Measurements from ENCODE around the gene C11orf24. TPM values are rescaled to one million over a fixed set of nuclear protein-coding genes. Genes with fewer than 3 reads are reported as not detected.

Gene C11orf24
- polyA plus RNA-seq, 3 donors, result 9.5 to 21.8 (median 12.6) TPM

DNA sequence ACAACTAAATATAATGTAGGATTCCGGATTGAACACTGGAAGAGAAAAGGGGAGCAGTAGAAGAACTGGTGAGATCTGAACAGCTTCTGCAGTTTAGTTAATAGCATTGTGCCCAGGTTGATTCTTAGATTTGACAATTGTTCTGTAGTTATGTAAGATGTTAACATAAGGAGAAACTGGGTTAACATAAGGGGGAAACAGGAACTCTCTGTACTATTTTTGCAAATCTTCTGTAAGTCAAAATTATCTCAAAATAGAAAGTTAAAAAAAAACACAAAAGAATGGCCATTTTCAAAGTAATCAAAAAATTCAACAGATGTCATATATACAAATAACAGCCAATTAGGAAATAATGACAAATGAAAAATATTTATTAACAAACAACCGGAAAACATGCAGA, 21.9 kb upstream of the C11orf24 start:
- no peaks in the 10 kb centered on the region for H3K36me3 ChIP-seq (replicated peaks in 1 of 2; ENCODE audit: control insufficient read depth in 1 of 2, insufficient read depth in 2 of 2, low read length in 2 of 2)
- H3K27ac Mint-ChIP-seq, result no peak overlapping the region
- H3K9ac ChIP-seq (ENCODE audit: insufficient read depth, low read length, poor library complexity, severe bottlenecking), result no peak overlapping the region
- intact Hi-C loops (cut with micrococcal nuclease), result no loop called here
- H3K4me2 ChIP-seq (replicated peaks; ENCODE audit: extremely low read depth, low read length, poor library complexity, severe bottlenecking), result no peak overlapping the region
- no peaks in the 10 kb centered on the region for H3K79me2 ChIP-seq (ENCODE audit: insufficient read depth, low read length)
- peaks cover 5 to 8% (median 7%) of the 10 kb centered on the region in 7 donors for H3K9me3 Mint-ChIP-seq
- H4K20me1 ChIP-seq (ENCODE audit: insufficient read depth, low read length), result no peaks in the 10 kb centered on the region
- H3K4me1 Mint-ChIP-seq, result peaks cover 12% of the 10 kb centered on the region
- H2AFZ ChIP-seq (ENCODE audit: insufficient read depth, low read depth, low read length, poor library complexity, severe bottlenecking), result no peak overlapping the region
- no peak for DNase-seq
- no peak overlapping the region for H3K4me3 Mint-ChIP-seq
- 57% methylated on average over 1 of the region's 2 CpGs for WGBS (ENCODE audit: insufficient coverage)
- H3K4me1 ChIP-seq (ENCODE audit: control insufficient read depth in 1 of 2, insufficient read depth in 2 of 2, low read length in 2 of 2), result peaks cover 7 to 10% of the 10 kb centered on the region in 2 donors
- no peaks in the 10 kb centered on the region for H3K36me3 Mint-ChIP-seq
- TF ChIP-seq, protein P1, sequence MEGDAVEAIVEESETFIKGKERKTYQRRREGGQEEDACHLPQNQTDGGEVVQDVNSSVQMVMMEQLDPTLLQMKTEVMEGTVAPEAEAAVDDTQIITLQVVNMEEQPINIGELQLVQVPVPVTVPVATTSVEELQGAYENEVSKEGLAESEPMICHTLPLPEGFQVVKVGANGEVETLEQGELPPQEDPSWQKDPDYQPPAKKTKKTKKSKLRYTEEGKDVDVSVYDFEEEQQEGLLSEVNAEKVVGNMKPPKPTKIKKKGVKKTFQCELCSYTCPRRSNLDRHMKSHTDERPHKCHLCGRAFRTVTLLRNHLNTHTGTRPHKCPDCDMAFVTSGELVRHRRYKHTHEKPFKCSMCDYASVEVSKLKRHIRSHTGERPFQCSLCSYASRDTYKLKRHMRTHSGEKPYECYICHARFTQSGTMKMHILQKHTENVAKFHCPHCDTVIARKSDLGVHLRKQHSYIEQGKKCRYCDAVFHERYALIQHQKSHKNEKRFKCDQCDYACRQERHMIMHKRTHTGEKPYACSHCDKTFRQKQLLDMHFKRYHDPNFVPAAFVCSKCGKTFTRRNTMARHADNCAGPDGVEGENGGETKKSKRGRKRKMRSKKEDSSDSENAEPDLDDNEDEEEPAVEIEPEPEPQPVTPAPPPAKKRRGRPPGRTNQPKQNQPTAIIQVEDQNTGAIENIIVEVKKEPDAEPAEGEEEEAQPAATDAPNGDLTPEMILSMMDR (IDR thresholded peaks at IDR 0.05), result no peak
- H3K27ac ChIP-seq (ENCODE audit: low read depth in 1 of 2, low read length in 2 of 2), result no peak overlapping the region
- peaks cover 1 to 5% (median 2%) of the 10 kb centered on the region in 3 donors for H3K27me3 Mint-ChIP-seq (ENCODE audit: low read depth in 3 of 3)
- H3K9me3 ChIP-seq (replicated peaks in 1 of 2; ENCODE audit: control insufficient read depth in 1 of 2, insufficient read depth in 1 of 2, low read length in 2 of 2), result peaks cover 0 to 4% of the 10 kb centered on the region in 2 donors
- no peak overlapping the region for H3K4me3 ChIP-seq (replicated peaks in 1 of 3; ENCODE audit: low read depth in 2 of 3, low read length in 3 of 3)
- no peaks in the 10 kb centered on the region for H3K27me3 ChIP-seq (ENCODE audit: control insufficient read depth in 2 of 2, insufficient read depth in 2 of 2, low read length in 2 of 2)

GRCh38 chr11:68289456-68289855, 17.7 kb upstream of the C11orf24 start:
- Mint-ChIP-seq H3K9me3 (peaks cover 7 to 16% (median 12%) of the 10 kb centered on the region in 7 donors), H3K27me3 (ENCODE audit: low read depth in 3 of 3) (peaks cover 0 to 2% (median 1%) of the 10 kb centered on the region in 3 donors), H3K4me1 (peaks cover 6% of the 10 kb centered on the region), H3K4me3 (no peak overlapping the region), H3K27ac (no peak overlapping the region), H3K36me3 (no peaks in the 10 kb centered on the region)
- TF ChIP-seq, protein P1 (IDR thresholded peaks at IDR 0.05), result no peak
- H2AFZ ChIP-seq (ENCODE audit: insufficient read depth, low read depth, low read length, poor library complexity, severe bottlenecking), result no peak overlapping the region
- H3K4me1 ChIP-seq (ENCODE audit: control insufficient read depth in 1 of 2, insufficient read depth in 2 of 2, low read length in 2 of 2), result peaks cover 0 to 4% of the 10 kb centered on the region in 2 donors
- H3K9me3 ChIP-seq (replicated peaks in 1 of 2; ENCODE audit: control insufficient read depth in 1 of 2, insufficient read depth in 1 of 2, low read length in 2 of 2), result peaks cover 0 to 4% of the 10 kb centered on the region in 2 donors
- intact Hi-C loops (cut with micrococcal nuclease), result no loop called here
- H3K4me3 ChIP-seq (replicated peaks in 1 of 3; ENCODE audit: low read depth in 2 of 3, low read length in 3 of 3), result no peak overlapping the region
- no peaks in the 10 kb centered on the region for H3K79me2 ChIP-seq (ENCODE audit: insufficient read depth, low read length)
- no peak overlapping the region for H3K9ac ChIP-seq (ENCODE audit: insufficient read depth, low read length, poor library complexity, severe bottlenecking)
- no peak for DNase-seq
- no peak overlapping the region for H3K27ac ChIP-seq (ENCODE audit: low read depth in 1 of 2, low read length in 2 of 2)
- no peaks in the 10 kb centered on the region for H4K20me1 ChIP-seq (ENCODE audit: insufficient read depth, low read length)
- 100% methylated on average over 1 of the region's 2 CpGs for WGBS (ENCODE audit: insufficient coverage)
- H3K36me3 ChIP-seq (replicated peaks in 1 of 2; ENCODE audit: control insufficient read depth in 1 of 2, insufficient read depth in 2 of 2, low read length in 2 of 2), result no peaks in the 10 kb centered on the region
- H3K4me2 ChIP-seq (replicated peaks; ENCODE audit: extremely low read depth, low read length, poor library complexity, severe bottlenecking), result no peak overlapping the region
- H3K27me3 ChIP-seq (ENCODE audit: control insufficient read depth in 2 of 2, insufficient read depth in 2 of 2, low read length in 2 of 2), result no peaks in the 10 kb centered on the region

All from CD14-positive monocyte (primary cell).